ENCODE results near the gene TRAM2.

The TRAM2 gene

DNA sequence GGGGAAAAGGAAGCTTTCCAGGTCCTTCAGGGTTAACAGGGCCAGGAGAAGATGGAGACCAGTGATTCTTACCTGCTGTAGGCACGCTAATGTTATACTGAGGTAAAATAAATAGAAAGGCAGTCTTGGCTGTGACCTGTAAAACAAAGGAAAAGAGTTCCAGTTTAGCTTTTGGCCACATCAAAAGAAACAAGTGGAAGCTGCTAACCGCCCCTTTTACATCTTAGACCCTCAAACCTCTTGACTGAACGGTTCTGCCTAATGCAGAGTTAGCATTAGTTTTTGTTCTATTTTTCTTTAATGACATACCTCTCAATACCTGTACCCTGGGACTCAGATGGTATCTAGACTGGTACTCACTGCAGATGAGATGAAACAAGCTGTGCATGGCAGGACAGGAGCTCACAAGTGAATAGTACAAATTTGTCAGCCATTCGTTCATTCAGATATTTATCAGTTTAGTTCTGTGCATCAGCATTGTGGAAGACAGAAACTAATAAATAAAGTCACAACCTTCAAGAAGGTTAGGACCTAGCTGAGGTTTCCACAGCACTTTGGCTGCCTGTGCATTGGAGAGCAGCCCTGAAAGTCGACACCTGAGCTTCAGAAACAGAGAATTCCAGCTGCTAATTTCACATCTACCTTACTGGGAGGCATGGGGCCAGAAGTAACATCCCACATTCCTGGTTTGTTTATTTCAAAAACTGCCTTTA is 41.0 kb downstream of the TRAM2 start:
- Histone ChIP-seq H3K27me3 (ENCODE audit: insufficient read depth, low read length) (no peaks in the 10 kb centered on the region), H3K9ac (ENCODE audit: low read depth, low read length) (no peak overlapping the region), H3K27ac (ENCODE audit: low read depth, low read length) (no peak overlapping the region), H3K4me3 (ENCODE audit: low read length) (no peak overlapping the region), H3K36me3 (ENCODE audit: insufficient read depth, low read length) (peaks cover 11% of the 10 kb centered on the region), H3K4me1 (ENCODE audit: insufficient read depth, low read length) (peaks cover 31% of the 10 kb centered on the region), H3K9me3 (ENCODE audit: insufficient read depth, low read depth, low read length) (no peaks in the 10 kb centered on the region)
- 90% methylated on average over 5 of the region's 5 CpGs for WGBS

GRCh38 chr6:52534966-52535390 is 41.9 kb downstream of the TRAM2 start:
- H3K4me1 ChIP-seq (ENCODE audit: insufficient read depth, low read length) = peaks cover 24% of the 10 kb centered on the region
- 89% methylated on average over 3 of the region's 3 CpGs for WGBS

GRCh38 chr6:52534363-52534762 is 42.5 kb downstream of the TRAM2 start:
- Histone ChIP-seq H3K27ac (ENCODE audit: low read depth, low read length) (no peak overlapping the region), H3K36me3 (ENCODE audit: insufficient read depth, low read length) (peaks cover 13% of the 10 kb centered on the region), H3K27me3 (ENCODE audit: insufficient read depth, low read length) (no peaks in the 10 kb centered on the region), H3K4me1 (ENCODE audit: insufficient read depth, low read length) (peaks cover 17% of the 10 kb centered on the region), H3K9ac (ENCODE audit: low read depth, low read length) (no peak overlapping the region), H3K9me3 (ENCODE audit: insufficient read depth, low read depth, low read length) (no peaks in the 10 kb centered on the region), H3K4me3 (ENCODE audit: low read length) (no peak overlapping the region)
- 96% methylated on average over 5 of the region's 5 CpGs for WGBS

More at GRCh38 chr6:52534966-52535390, 41.9 kb downstream of the TRAM2 start:
- Histone ChIP-seq H3K4me3 (ENCODE audit: low read length) (no peak overlapping the region), H3K9ac (ENCODE audit: low read depth, low read length) (no peak overlapping the region), H3K27me3 (ENCODE audit: insufficient read depth, low read length) (no peaks in the 10 kb centered on the region), H3K9me3 (ENCODE audit: insufficient read depth, low read depth, low read length) (no peaks in the 10 kb centered on the region), H3K27ac (ENCODE audit: low read depth, low read length) (no peak overlapping the region), H3K36me3 (ENCODE audit: insufficient read depth, low read length) (peaks cover 11% of the 10 kb centered on the region)

DNA sequence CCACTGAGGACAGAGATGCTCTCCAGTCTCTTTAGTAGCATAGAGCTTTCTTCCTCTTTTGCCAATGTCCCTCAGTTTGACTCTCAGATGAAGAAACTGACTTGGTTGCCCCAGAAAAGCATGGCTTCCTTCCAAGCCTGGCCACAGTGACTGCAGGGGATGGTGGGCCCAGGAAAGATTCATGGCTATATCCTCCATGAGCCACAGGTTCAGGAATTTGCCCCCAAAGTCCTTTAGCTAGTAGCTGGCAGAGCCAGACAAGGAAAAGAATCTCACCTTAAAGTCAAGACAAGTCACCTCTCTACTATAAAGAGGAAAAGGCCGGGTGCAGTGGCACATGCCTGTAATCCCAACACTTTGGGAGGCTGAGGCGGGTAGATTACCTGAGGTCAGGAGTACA is 43.4 kb downstream of the TRAM2 start:
- H3K27me3 ChIP-seq (ENCODE audit: insufficient read depth, low read length) = no peaks in the 10 kb centered on the region
- H3K4me1 ChIP-seq (ENCODE audit: insufficient read depth, low read length) = peaks cover 11% of the 10 kb centered on the region
- H3K9ac ChIP-seq (ENCODE audit: low read depth, low read length) = no peak overlapping the region
- H3K27ac ChIP-seq (ENCODE audit: low read depth, low read length) = no peak overlapping the region
- H3K4me3 ChIP-seq (ENCODE audit: low read length) = no peak overlapping the region
- peaks cover 13% of the 10 kb centered on the region for H3K36me3 ChIP-seq (ENCODE audit: insufficient read depth, low read length)
- no peaks in the 10 kb centered on the region for H3K9me3 ChIP-seq (ENCODE audit: insufficient read depth, low read depth, low read length)
- WGBS = 100% methylated on average over 2 of the region's 2 CpGs

DNA sequence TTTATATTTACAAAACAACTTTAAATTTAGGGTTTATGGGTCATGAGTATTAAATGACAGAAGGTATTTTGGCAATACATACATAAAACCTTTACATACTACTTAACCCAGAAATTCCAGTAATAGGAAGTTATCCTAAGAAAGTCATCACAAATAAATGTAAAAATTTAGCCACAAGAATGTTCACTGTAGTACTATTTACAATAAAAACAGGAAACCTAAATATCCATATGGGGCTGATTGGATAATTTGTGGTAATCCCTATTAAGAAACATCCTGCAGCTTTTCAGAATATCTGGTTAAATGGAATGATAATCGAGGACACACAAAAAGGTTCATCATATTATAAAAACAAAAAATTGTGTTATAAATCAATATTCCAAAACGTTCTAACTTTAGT is 44.4 kb downstream of the TRAM2 start:
- Histone ChIP-seq H3K9me3 (ENCODE audit: insufficient read depth, low read depth, low read length) (no peaks in the 10 kb centered on the region), H3K4me1 (ENCODE audit: insufficient read depth, low read length) (peaks cover 11% of the 10 kb centered on the region), H3K27ac (ENCODE audit: low read depth, low read length) (no peak overlapping the region), H3K36me3 (ENCODE audit: insufficient read depth, low read length) (peaks cover 13% of the 10 kb centered on the region), H3K4me3 (ENCODE audit: low read length) (no peak overlapping the region), H3K27me3 (ENCODE audit: insufficient read depth, low read length) (no peaks in the 10 kb centered on the region), H3K9ac (ENCODE audit: low read depth, low read length) (no peak overlapping the region)
- WGBS = no CpG with 5 or more reads among the region's 2 CpGs

DNA sequence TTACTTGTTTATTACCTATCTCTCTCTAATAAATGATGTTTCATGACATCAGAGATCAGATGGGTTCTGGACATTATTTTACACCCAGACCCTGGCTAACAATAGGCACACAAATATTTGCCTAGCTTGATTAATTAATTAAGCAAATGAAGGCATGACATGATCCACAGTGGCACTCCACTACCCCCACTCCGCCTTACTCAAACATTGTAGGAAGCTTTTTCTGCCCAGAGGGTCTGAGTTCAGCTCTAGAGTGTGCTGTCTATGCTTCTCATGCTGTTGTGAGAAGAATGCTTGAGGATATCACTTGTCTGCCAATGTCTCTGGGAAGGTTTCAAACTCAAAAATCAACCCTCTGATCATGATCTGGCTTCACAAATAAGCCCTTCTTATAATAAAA is 45.0 kb downstream of the TRAM2 start:
- Histone ChIP-seq H3K36me3 (ENCODE audit: insufficient read depth, low read length) (peaks cover 13% of the 10 kb centered on the region), H3K4me1 (ENCODE audit: insufficient read depth, low read length) (peaks cover 11% of the 10 kb centered on the region), H3K9me3 (ENCODE audit: insufficient read depth, low read depth, low read length) (no peaks in the 10 kb centered on the region), H3K9ac (ENCODE audit: low read depth, low read length) (no peak overlapping the region), H3K27ac (ENCODE audit: low read depth, low read length) (no peak overlapping the region), H3K27me3 (ENCODE audit: insufficient read depth, low read length) (no peaks in the 10 kb centered on the region), H3K4me3 (ENCODE audit: low read length) (no peak overlapping the region)
- WGBS = 90% methylated on average over 1 of the region's 1 CpG

GRCh38 chr6:52531396-52531795 is 45.5 kb downstream of the TRAM2 start:
- H3K27ac ChIP-seq (ENCODE audit: low read depth, low read length) = no peak overlapping the region

DNA sequence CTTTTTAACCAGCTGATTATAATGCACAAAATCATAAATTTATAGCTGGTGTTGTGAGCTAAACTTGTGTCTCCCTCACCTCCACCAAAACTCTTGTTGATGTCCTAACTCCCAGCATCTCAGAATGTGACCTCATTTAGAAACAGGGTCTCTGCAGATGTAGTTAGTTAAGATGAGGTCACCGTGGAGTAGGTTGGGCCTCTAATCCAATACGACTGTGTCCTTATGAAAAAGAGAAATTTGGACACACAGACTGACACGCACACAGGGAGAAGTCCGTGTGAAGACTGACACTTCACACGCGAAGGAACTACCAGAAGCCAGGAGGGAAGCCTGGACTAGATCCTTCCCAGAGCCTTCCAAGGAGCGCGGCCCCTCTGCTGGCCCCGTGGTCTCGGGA is 46.5 kb downstream of the TRAM2 start:
- H3K27me3 ChIP-seq (ENCODE audit: insufficient read depth, low read length) = no peaks in the 10 kb centered on the region
- no peak overlapping the region for H3K4me3 ChIP-seq (ENCODE audit: low read length)
- 90% methylated on average over 10 of the region's 10 CpGs for WGBS
- no peaks in the 10 kb centered on the region for H3K4me1 ChIP-seq (ENCODE audit: insufficient read depth, low read length)
- H3K9me3 ChIP-seq (ENCODE audit: insufficient read depth, low read depth, low read length) = no peaks in the 10 kb centered on the region
- no peak overlapping the region for H3K27ac ChIP-seq (ENCODE audit: low read depth, low read length)
- H3K36me3 ChIP-seq (ENCODE audit: insufficient read depth, low read length) = peaks cover 13% of the 10 kb centered on the region
- H3K9ac ChIP-seq (ENCODE audit: low read depth, low read length) = no peak overlapping the region

More at GRCh38 chr6:52531396-52531795, 45.5 kb downstream of the TRAM2 start:
- Histone ChIP-seq H3K9me3 (ENCODE audit: insufficient read depth, low read depth, low read length) (no peaks in the 10 kb centered on the region), H3K27me3 (ENCODE audit: insufficient read depth, low read length) (no peaks in the 10 kb centered on the region), H3K9ac (ENCODE audit: low read depth, low read length) (no peak overlapping the region), H3K4me3 (ENCODE audit: low read length) (no peak overlapping the region), H3K4me1 (ENCODE audit: insufficient read depth, low read length) (peaks cover 8% of the 10 kb centered on the region), H3K36me3 (ENCODE audit: insufficient read depth, low read length) (peaks cover 13% of the 10 kb centered on the region)
- 91% methylated on average over 4 of the region's 4 CpGs for WGBS

DNA sequence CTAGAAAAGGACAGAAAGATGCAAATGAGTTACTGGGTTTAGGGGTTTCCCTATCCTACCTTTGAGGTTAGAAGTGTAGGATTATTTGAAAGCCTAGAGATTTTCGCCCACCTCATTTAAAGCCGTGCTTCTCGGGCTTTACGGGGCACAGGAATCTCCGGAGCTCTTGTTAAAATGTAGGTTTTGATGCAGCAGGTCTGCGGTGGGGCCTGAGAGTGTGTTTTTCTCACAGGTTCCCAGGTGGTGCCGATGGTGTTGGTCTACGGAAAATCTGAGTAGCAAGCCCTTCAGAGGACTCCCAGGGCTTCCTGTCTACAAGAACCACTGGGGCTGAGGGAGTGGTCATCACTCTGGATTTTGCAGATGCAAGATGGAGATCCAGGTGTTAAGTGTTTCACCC is 47.5 kb downstream of the TRAM2 start:
- Histone ChIP-seq H3K4me1 (ENCODE audit: insufficient read depth, low read length) (peaks cover 5% of the 10 kb centered on the region; the same call in 1 of the 2 replicates), H3K36me3 (ENCODE audit: insufficient read depth, low read length) (peaks cover 4% of the 10 kb centered on the region), H3K27ac (ENCODE audit: low read depth, low read length) (no peak overlapping the region), H3K27me3 (ENCODE audit: insufficient read depth, low read length) (no peaks in the 10 kb centered on the region), H3K9me3 (ENCODE audit: insufficient read depth, low read depth, low read length) (no peaks in the 10 kb centered on the region), H3K4me3 (ENCODE audit: low read length) (no peak overlapping the region), H3K9ac (ENCODE audit: low read depth, low read length) (no peak overlapping the region)
- 92% methylated on average over 8 of the region's 8 CpGs for WGBS

GRCh38 chr6:52527436-52527835 is 49.4 kb downstream of the TRAM2 start:
- Histone ChIP-seq H3K27ac (ENCODE audit: low read depth, low read length) (no peak overlapping the region), H3K4me3 (ENCODE audit: low read length) (no peak overlapping the region), H3K36me3 (ENCODE audit: insufficient read depth, low read length) (peaks cover 3% of the 10 kb centered on the region; the same call in 1 of the 2 replicates), H3K4me1 (ENCODE audit: insufficient read depth, low read length) (peaks cover 8% of the 10 kb centered on the region; the same call in 1 of the 2 replicates), H3K9ac (ENCODE audit: low read depth, low read length) (no peak overlapping the region), H3K27me3 (ENCODE audit: insufficient read depth, low read length) (no peaks in the 10 kb centered on the region), H3K9me3 (ENCODE audit: insufficient read depth, low read depth, low read length) (no peaks in the 10 kb centered on the region)
- WGBS = 96% methylated on average over 7 of the region's 7 CpGs

DNA sequence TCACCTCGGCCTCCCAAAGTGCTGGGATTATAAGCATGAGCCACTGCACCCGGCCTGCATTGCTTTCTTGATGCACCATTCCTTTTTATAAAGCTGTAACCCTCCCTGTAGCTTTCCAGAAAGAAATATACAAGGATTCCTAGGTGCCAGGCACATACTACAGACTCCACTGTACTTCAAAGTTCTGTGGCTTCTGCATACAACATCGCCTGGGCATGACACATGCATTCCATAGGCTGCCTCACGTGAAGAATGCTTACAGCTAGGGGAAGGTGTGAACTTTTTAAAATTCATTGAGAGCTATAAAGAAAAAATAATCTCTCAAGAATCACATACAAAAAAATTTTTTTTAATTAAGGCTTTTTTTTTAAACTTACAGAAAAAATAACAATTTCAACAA is 50.2 kb downstream of the TRAM2 start:
- H3K4me3 ChIP-seq (ENCODE audit: low read length) = no peak overlapping the region
- H3K36me3 ChIP-seq (ENCODE audit: insufficient read depth, low read length) = peaks cover 3% of the 10 kb centered on the region; the same call in 1 of the 2 replicates
- no peaks in the 10 kb centered on the region for H3K9me3 ChIP-seq (ENCODE audit: insufficient read depth, low read depth, low read length)
- H3K27me3 ChIP-seq (ENCODE audit: insufficient read depth, low read length) = no peaks in the 10 kb centered on the region
- H3K9ac ChIP-seq (ENCODE audit: low read depth, low read length) = no peak overlapping the region
- H3K27ac ChIP-seq (ENCODE audit: low read depth, low read length) = no peak overlapping the region
- WGBS = 93% methylated on average over 3 of the region's 4 CpGs
- H3K4me1 ChIP-seq (ENCODE audit: insufficient read depth, low read length) = peaks cover 8% of the 10 kb centered on the region; the same call in 1 of the 2 replicates

All from HUES64 (cell line).